H1 (cell line): ENCODE data around the gene DPY19L1. TPM values are rescaled to one million over a fixed set of nuclear protein-coding genes. Genes with fewer than 3 reads are reported as not detected.

Experiments used
- CREB1 ChIP-seq: IDR thresholded peaks from 2 replicates; pipeline ENCODE4 v1.6.1; 2012; ENCODE audit warnings: inconsistent platforms
- RAD21 ChIP-seq, 2 experiments: IDR thresholded peaks in 1 of 2; conservative IDR thresholded peaks in 1 of 2; 2 replicates each; pipeline ENCODE4 v1.6.1; 2011; ENCODE audit warnings: low read depth in 2 of 2, low read length in 2 of 2, improper control_type of control experiment in 1 of 2, inconsistent platforms in 1 of 2, mild to moderate bottlenecking in 1 of 2, moderate library complexity in 1 of 2
- SIN3A ChIP-seq, 2 experiments: IDR thresholded peaks in 1 of 2; conservative IDR thresholded peaks in 1 of 2; 2 replicates each; pipeline ENCODE4 v1.6.1; 2011 to 2012; ENCODE audit warnings: low read length in 2 of 2, improper control_type of control experiment in 1 of 2, low read depth in 1 of 2, mild to moderate bottlenecking in 1 of 2
- polyA plus RNA-seq, 7 experiments: library from polyadenylated mRNA; depleted of rRNA in 3 of 7; stranded (reverse) in 5 of 7; unstranded in 2 of 7; fragments of >200 nt in 5 of 7; fragments of 200-250 nt in 2 of 7; gene quantifications; 1 replicate in 5 of 7; 2 replicates in 1 of 7; 4 replicates in 1 of 7; pipeline versions ENCODE4 v1.2.1 to v1.2.3, GENCODE V29; 2011 to 2013; ENCODE audit warnings: missing spikeins in 2 of 7, mixed read lengths in 2 of 7
- total RNA-seq: library from RNA; stranded (reverse); fragmentation: NEBNext Ultra II Directional; extraction: Animal tissue kit (Norgen Biotek cat#: 25700); gene quantifications from 2 replicates; pipeline ENCODE4 v1.2.1, GENCODE V29; 2021

The DPY19L1 gene
- total and polyA plus RNA-seq, 2 of the 8 experiments (the other 6 are each of a cell fraction or from before 2014, with no cell fraction given) = 14.1 to 23.3 TPM

DNA sequence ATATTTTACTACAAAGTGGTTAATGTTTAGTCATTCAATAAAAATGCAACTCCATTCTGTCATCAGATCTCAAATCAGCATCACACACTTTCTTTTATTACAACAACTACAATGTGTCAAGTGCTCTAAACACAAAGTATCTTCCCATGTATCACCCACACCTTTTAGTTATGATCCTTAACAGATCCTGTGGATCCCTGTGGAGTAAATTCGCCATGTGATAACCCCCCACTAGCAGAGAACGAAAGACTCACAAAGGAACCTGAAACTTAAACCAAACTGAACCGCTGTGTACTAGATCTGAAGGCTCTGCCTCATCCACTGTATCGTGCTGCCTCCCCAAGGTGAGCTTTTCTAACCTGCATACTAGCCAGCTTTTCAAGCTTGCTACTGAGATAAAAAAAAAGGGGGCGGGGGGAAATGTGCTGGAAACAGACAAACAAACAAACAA is 1.7 kb downstream of the DPY19L1 start (continued):
- no peak for TF ChIP-seq CREB1
- TF ChIP-seq SIN3A (conservative IDR thresholded peaks at IDR 0.05 in 1 of 2, IDR thresholded peaks at IDR 0.05 in 1 of 2; ENCODE audit: low read depth in 1 of 2, low read length in 2 of 2) = no peak
- TF ChIP-seq RAD21 (IDR thresholded peaks at IDR 0.05 in 1 of 2, conservative IDR thresholded peaks at IDR 0.05 in 1 of 2; ENCODE audit: low read depth in 2 of 2, low read length in 2 of 2) = peak; percentile 69 to 72; a peak in 3 of 4 replicates
